GM21526 (cell line): ENCODE measurements around the gene NEUROG2.
"Not testable (repeated sequence)": the region's sequence is repeated elsewhere in the genome, so short reads cannot be mapped to it uniquely, and the experiment has no call there.

Source experiments
- ATAC-seq: cut with Tn5 transposase; IDR thresholded peaks from one replicate; pipeline ENCODE4 v1.9.1; 2021; ENCODE audit warnings: moderate library complexity; ENCODE audit not compliant: unreplicated experiment, low FRiP score

The NEUROG2 gene

GRCh38 chr4:112516066-112516470 is at the start of gene NEUROG2:
TSS of gene NEUROG2 (minus strand) at chr4:112516180. CDS start at chr4:112515475, 705 bp downstream.
- ATAC-seq: no peak

GRCh38 chr4:112564706-112565270 is 48.8 kb upstream of the NEUROG2 start:
- no peak for ATAC-seq

GRCh38 chr4:112563431-112564200 is 47.6 kb upstream of the NEUROG2 start:
- no peak for ATAC-seq

GRCh38 chr4:112562254-112562879 is 46.4 kb upstream of the NEUROG2 start:
- ATAC-seq: no peak

- peak; percentile 66 for ATAC-seq
These were observed 44.1 kb upstream of the NEUROG2 start for GRCh38 chr4:112560084-112560483.

- no peak for ATAC-seq
These were observed 43.1 kb upstream of the NEUROG2 start for GRCh38 chr4:112559053-112559452.

- ATAC-seq: no peak
These were observed 41.9 kb upstream of the NEUROG2 start for GRCh38 chr4:112557676-112558411.

GRCh38 chr4:112554271-112554670 is 38.3 kb upstream of the NEUROG2 start:
- not testable (repeated sequence) for ATAC-seq

- ATAC-seq: no peak
These were observed 36.7 kb upstream of the NEUROG2 start for GRCh38 chr4:112552668-112553067.

- ATAC-seq: no peak
These were observed 34.7 kb upstream of the NEUROG2 start for GRCh38 chr4:112550728-112551127.

- ATAC-seq: no peak
These were observed 30.5 kb upstream of the NEUROG2 start for GRCh38 chr4:112546476-112546875.

GRCh38 chr4:112545346-112545745 is 29.4 kb upstream of the NEUROG2 start:
- ATAC-seq: no peak

- no peak for ATAC-seq
These were observed 24.7 kb upstream of the NEUROG2 start for GRCh38 chr4:112540695-112541094.

- no peak for ATAC-seq
These were observed 20.1 kb upstream of the NEUROG2 start for GRCh38 chr4:112536123-112536522.

GRCh38 chr4:112532267-112532666 is 16.3 kb upstream of the NEUROG2 start:
- no peak for ATAC-seq

- ATAC-seq: no peak
These were observed 15.2 kb upstream of the NEUROG2 start for GRCh38 chr4:112531146-112531545.

GRCh38 chr4:112526061-112526460 is 10.1 kb upstream of the NEUROG2 start:
- ATAC-seq: no peak

- peak; percentile 88 for ATAC-seq
These were observed 8.0 kb upstream of the NEUROG2 start for GRCh38 chr4:112523764-112524505.

GRCh38 chr4:112523008-112523721 is 7.2 kb upstream of the NEUROG2 start:
- ATAC-seq: peak; percentile 37

- ATAC-seq: not testable (repeated sequence)
These were observed 6.5 kb upstream of the NEUROG2 start for GRCh38 chr4:112522431-112522830.
